HG02870 (cell line): ENCODE data around the gene CDK2AP2.
"Not testable (repeated sequence)": the region's sequence is repeated elsewhere in the genome, so short reads cannot be mapped to it uniquely, and the experiment has no call there.

ENCODE experiments used
- ATAC-seq: cut with Tn5 transposase; IDR thresholded peaks from one replicate; pipeline ENCODE4 v1.9.1; 2021; ENCODE audit warnings: mild to moderate bottlenecking, moderate library complexity; ENCODE audit not compliant: unreplicated experiment

Gene CDK2AP2

DNA sequence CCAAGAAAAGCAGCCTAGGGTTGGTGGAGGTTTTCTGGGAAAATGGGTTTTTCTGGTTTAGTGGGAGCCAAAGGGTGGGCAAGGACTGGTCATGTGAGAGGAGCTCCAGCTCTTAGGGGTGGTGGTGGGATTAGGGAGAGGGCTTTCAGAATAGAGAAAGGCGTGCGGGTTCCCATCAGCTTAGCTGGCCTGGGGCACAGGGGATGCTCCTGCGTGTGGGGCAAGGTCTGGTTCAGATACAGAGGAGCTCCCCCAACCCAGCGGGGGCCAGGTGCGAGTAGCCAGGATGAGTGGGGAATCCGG, 39.6 kb downstream of the CDK2AP2 start:
- no peak for ATAC-seq

DNA sequence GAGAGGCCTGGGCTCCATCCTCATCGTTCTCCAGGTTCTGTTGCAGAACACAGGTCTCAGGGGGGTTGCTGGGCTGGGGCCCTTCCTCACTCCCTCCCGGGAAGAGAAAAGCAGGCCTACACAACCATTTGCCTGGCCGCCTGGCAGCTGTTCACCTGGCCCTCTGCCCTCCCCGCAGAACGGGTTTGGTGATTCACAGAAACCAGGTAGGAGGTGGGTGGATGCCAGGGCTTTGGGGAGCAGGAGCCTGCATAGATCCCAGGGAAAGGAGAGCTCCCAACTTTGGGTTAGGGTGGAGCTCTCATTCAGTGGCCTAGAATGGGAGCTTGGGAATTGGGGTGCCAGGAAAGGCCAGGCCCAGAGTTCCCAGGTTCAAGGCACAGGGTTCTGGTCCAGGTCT, 39.9 kb downstream of the CDK2AP2 start:
- no peak for ATAC-seq

DNA sequence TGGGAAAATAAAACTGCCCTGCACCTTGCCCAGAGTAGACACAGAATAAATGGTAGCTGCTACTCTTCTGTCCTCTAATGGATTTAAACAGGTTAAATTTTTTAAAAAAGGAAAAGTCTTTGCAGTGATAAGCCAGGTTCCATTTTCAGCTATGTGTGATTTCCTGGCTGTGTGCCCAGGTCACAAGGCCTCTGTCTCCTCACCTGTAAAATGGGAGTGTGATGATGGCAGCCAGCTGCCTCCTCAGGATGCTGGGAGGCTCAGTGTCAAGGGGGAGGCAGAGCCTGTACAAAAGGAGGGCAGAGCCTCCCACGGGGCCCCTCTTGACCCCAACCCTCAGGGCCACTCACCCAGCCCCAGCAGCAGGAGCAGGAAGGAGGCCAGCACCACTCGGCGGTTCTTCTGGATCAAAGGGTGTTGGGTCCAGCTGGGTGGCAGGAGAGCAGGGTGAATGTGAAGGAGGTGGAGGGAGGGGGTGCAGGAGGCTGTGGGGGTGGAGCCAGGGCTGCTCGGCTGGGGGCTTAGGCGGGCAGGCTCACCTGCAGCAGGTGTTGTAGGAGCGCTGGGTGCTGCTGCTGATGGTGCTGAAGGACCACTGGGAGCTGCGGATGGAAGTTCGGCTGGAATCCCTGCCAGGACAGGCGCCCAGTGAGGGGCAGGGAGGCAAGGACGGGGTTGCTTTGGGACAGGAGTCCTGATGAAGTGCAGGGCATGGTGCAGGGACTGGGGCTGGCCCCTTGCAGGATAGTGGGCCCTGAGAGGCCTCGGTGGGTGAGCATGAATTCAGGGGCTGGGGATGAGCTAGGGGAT, 40.8 kb downstream of the CDK2AP2 start:
- no peak for ATAC-seq

DNA sequence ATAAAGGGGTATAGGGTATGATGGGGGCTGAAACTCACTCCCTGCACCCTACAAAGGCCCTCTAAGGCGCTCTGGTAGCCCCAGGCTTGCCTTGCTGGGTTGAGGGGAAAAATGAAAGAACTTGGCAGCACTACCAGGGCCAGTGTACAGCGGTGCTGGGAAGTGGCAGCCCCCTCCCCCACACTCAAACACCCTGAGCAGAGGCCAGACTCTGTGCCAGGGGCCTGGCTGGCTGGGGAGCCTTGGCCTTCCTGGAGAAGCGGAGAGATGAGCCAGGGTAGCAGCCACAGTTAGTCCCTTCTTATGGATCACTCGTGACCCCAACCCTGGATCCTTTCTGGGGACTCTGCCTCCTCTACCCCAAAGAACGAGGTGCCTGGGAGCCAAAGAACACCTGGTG, 41.6 kb downstream of the CDK2AP2 start:
- no peak for ATAC-seq

DNA sequence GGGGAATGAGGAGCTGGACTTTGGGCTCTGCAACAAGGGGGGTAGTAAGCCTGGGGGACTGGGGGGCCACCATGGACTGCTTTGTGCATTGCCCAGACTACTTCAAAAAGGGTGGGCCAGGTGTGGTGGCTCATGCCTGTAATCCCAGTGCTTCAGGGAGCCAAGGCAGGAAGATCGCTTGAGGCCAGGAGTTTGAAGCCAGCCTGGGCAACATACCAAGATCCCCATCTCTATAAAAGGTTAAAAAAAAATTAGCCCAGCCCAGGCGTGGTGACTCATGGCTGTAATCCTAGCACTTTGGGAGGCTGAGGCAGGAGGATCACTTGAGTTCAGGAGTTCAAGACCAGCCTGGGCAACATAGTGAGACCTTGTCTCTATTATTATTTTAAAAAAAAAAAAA, 42.4 kb downstream of the CDK2AP2 start:
- not testable (repeated sequence) for ATAC-seq

DNA sequence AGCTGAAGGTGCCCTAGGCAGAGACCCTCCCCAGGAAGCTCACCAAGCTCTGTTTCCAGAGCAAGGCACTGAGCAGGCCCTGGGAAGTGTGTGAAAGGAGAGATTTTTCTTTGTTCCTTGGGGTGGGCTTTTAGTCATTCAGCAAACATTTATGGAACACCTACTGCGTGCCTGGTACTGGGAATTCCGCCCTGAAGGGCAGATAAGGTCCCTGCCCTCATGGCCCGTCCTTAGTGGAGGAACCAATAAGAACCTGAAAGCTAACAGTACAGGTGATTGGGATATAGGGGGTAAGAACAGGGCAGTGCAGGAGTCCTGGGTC, 42.8 kb downstream of the CDK2AP2 start:
- ATAC-seq = no peak

DNA sequence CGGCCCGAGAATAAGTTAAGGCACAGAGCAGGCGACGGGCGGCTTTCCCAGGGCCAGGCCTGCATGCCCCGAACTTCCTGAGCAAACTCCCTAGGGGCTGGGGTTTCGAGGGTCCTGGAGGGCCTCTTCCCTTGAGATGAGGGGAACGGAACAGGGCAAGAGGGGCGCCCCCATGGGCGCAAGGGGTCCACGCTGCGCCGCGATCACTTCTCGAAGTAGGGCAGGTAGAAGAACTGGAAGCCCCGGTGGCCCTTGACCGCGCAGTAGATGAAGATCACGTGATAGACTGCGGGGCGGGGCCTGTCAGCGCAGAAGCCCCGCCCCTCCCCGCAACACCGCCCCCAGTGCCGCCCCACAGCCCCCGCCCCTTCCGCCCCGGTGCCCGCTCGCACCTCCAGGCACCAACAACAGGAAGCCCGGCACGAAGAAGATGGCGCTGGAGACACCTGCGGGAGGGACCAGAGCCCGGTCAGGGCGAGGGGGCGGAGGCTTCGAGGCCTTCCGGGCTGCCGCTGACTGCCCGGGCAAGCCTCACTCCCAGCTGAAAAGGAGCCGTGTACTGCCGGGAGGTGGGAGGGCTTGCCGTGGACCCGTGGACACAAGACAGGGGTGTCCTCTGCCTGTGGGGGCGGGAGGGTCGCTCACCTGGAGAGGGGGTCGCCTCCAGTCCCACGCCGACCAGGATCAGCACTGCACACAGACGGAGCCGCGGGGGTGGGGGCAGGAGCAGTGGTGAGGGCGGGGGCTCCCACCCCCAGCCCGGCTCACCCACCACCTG, 43.4 kb downstream of the CDK2AP2 start:
- peak; percentile 48 for ATAC-seq

DNA sequence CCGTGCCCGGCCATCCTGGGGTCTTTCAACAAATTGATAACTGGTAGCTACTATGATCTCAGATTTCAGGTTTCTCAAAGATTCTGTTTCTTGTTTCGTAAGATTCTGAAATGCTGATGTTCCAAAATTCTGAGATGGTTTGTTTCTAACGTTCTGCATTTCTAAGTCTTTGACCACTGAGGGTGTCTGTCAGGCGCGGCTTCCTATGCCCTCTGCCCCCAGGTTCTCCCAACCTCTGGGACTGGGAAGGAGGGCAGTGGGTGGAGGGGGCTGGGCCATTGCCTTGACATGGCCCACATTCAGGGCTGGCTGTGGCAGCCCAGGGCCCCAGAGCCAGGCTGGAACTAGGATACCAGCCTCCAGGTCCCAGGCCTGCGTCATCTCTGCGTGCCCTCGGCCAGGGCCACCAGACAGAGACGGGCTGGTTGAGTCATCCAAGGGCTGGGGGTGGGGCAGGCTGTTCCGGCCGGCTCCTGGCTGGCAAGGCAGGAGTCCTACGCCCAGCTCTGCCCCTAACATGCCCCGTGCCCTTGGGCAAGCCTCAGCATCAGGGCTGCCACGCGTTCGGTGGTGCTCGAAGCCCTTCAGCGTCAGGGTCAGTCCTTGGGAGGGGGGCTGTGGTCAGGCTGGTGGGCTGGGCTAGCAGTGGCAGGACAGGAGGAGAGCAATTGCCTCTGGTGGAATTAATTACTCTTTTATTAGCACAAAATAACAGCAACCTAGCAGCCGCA, 44.1 kb downstream of the CDK2AP2 start:
- no peak for ATAC-seq

DNA sequence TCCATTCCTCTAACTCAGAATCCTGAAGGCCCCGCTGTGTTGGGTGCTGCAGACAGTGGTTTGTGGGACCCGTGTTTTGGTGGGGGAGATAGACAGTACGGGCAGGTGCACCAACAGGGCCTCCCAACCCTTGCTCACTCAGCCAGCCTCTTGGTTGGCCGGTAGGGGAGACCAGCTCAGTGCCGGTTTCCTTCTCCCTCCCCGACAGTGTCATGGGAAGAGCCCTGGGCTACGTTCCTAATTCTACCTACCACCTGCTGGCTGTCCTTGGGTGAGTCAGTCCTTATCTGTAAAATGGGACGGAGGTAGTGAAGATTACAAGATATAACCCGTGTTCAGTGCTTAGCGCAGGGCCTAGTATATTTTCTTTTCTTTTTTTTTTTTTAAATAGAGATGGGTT, 44.8 kb downstream of the CDK2AP2 start:
- ATAC-seq = no peak

DNA sequence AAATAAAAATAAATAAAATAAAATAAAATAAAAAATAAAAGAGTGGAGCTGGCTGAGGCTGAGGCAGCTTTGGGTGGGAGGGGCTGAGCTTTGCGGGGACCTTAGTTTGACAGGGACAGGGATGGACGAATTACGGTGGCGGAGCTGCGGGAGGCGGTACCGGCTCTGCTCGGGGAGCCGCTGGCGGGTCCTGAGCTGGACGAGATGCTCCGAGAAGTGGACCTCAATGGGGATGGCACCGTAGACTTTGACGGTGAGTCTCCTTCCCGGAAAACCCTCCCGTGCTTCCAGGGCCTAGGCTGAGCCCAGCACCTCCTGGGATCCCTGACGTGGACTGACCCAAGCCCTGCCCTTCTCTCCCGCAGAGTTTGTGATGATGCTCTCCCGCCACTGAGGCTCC, 49.7 kb downstream of the CDK2AP2 start:
- no peak for ATAC-seq

DNA sequence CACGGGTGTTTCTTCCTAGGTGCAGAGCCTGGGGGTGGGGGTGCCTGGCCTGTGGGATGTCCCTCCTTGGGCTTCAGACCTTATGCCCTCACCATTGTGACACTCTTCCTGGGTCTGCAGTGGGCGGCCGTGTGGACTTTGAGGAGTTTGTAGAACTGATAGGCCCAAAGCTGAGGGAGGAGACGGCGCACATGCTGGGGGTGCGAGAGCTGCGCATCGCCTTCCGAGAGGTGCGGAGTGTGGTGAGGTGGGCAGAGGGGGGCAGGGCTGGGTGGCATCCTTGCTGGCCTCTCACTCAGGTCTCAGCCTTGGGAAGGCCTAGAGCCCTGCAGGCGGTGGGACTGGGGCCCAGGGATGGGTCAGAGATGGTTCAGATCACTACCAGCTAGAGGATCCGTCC, 50.5 kb downstream of the CDK2AP2 start:
- ATAC-seq = no peak
